ENCODE data around the gene GFAP. TPM values are rescaled to one million over a fixed set of nuclear protein-coding genes. Genes with fewer than 3 reads are reported as not detected.

Gene GFAP
- total RNA-seq, 2 donors from 2014 or later, result 0.35 TPM; not detected in 1

DNA sequence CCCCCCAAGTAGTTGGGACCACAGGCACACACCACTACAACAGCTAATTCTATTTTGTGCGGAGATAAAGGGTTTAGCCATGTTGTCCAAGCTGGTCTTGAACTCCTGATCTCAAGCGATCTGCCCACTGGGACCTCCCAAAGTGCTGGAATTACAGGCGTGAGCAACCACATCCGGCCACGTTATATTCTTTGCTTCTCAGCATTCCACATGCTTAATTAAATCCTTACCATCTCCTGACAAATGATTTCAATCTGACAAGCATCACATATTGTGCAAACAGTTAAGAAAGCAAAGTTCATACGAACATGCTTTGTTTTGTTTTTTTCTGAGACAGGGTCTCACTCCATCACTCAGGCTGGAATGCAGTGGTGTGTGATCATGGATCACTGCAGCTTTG is 49.4 kb downstream of the GFAP start:
- Mint-ChIP-seq H3K27ac (no peak overlapping the region), H3K27me3 (ENCODE audit: insufficient read depth) (no peaks in the 10 kb centered on the region), H3K9me3 (no peaks in the 10 kb centered on the region), H3K4me3 (no peak overlapping the region), H3K4me1 (no peaks in the 10 kb centered on the region), H3K36me3 (ENCODE audit: low read depth) (peaks cover 72% of the 10 kb centered on the region)
- Histone ChIP-seq H3K4me3 (ENCODE audit: low read length) (no peak overlapping the region), H3K36me3 (ENCODE audit: control insufficient read depth, insufficient read depth, low read length) (peaks cover 78% of the 10 kb centered on the region), H3K9ac (ENCODE audit: extremely low read depth, low read length, poor library complexity, severe bottlenecking) (no peak overlapping the region), H3K4me1 (ENCODE audit: control insufficient read depth, insufficient read depth, low read length) (no peaks in the 10 kb centered on the region), H3K27me3 (ENCODE audit: control insufficient read depth, insufficient read depth, low read length, poor library complexity, severe bottlenecking) (no peaks in the 10 kb centered on the region), H3K9me3 (ENCODE audit: control insufficient read depth, low read length) (no peaks in the 10 kb centered on the region), H3K27ac (ENCODE audit: low read depth, low read length) (no peak overlapping the region)
- 97% methylated on average over 6 of the region's 6 CpGs for WGBS, 2 experiments (ENCODE audit: insufficient coverage in 1 of 2, insufficient read length in 1 of 2)
- TF ChIP-seq, protein P1, sequence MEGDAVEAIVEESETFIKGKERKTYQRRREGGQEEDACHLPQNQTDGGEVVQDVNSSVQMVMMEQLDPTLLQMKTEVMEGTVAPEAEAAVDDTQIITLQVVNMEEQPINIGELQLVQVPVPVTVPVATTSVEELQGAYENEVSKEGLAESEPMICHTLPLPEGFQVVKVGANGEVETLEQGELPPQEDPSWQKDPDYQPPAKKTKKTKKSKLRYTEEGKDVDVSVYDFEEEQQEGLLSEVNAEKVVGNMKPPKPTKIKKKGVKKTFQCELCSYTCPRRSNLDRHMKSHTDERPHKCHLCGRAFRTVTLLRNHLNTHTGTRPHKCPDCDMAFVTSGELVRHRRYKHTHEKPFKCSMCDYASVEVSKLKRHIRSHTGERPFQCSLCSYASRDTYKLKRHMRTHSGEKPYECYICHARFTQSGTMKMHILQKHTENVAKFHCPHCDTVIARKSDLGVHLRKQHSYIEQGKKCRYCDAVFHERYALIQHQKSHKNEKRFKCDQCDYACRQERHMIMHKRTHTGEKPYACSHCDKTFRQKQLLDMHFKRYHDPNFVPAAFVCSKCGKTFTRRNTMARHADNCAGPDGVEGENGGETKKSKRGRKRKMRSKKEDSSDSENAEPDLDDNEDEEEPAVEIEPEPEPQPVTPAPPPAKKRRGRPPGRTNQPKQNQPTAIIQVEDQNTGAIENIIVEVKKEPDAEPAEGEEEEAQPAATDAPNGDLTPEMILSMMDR (conservative IDR thresholded peaks at IDR 0.05), result no peak
- DNase-seq, result no peak

DNA sequence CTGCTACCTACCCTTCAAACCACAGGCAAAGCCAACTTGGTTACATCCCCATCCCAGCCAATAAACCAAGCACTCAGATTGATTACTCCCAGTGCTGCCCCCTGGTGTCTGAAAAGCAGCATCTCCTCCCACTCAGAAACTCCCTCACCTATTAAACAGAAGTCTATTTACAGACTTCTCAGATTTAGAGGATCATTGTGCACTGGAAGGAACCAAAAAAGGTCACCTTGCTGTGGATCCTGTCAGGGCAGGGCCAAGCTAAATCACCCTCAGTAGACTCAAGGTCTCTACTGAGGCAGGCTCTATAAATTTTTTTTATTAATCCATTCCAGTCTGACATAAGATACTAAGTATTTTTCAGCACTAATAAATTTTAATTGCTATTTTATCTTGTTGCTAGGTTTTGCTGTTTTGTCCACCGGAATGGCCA is 50.1 kb downstream of the GFAP start:
- peaks cover 74% of the 10 kb centered on the region for H3K36me3 Mint-ChIP-seq (ENCODE audit: low read depth)
- TF ChIP-seq, protein P1 (conservative IDR thresholded peaks at IDR 0.05), result peak; percentile 91

DNA sequence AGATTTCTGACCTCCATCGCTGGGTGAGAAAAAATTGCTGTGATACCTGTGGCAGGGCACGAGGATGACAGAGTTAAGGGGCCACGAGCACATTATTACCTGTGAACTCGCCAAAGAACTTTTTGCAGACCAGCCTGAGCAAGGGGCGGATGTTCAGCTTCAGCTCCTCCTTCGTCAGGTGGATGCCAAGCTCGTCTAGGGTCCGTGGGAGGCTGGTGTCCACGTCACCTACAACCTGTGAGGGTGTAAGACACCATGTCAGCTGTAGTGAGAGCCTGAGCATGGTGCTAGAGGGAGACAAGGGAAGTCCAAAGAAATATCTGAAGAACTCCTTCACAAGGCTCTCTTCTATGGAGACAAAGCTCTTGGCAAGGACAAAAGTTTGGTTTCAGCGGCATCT is 50.5 kb downstream of the GFAP start:
- Mint-ChIP-seq H3K27ac (no peak overlapping the region), H3K4me3 (no peak overlapping the region), H3K9me3 (no peaks in the 10 kb centered on the region), H3K27me3 (ENCODE audit: insufficient read depth) (no peaks in the 10 kb centered on the region), H3K36me3 (ENCODE audit: low read depth) (peaks cover 74% of the 10 kb centered on the region), H3K4me1 (no peaks in the 10 kb centered on the region)
- TF ChIP-seq, protein P1 (conservative IDR thresholded peaks at IDR 0.05), result no peak
- no peaks in the 10 kb centered on the region for H3K9me3 ChIP-seq (ENCODE audit: control insufficient read depth, low read length)
- no peak for DNase-seq
- no peak overlapping the region for H3K9ac ChIP-seq (ENCODE audit: extremely low read depth, low read length, poor library complexity, severe bottlenecking)
- no peak overlapping the region for H3K27ac ChIP-seq (ENCODE audit: low read depth, low read length)
- no peak overlapping the region for H3K4me3 ChIP-seq (ENCODE audit: low read length)
- 89 to 96% methylated on average over 10 of the region's 10 CpGs for WGBS, 2 experiments (ENCODE audit: insufficient coverage in 1 of 2, insufficient read length in 1 of 2)
- no peaks in the 10 kb centered on the region for H3K27me3 ChIP-seq (ENCODE audit: control insufficient read depth, insufficient read depth, low read length, poor library complexity, severe bottlenecking)
- no peaks in the 10 kb centered on the region for H3K4me1 ChIP-seq (ENCODE audit: control insufficient read depth, insufficient read depth, low read length)
- H3K36me3 ChIP-seq (ENCODE audit: control insufficient read depth, insufficient read depth, low read length), result peaks cover 82% of the 10 kb centered on the region

More for the DNA sequence above, 50.1 kb downstream of the GFAP start:
- Histone ChIP-seq H3K9me3 (ENCODE audit: control insufficient read depth, low read length) (no peaks in the 10 kb centered on the region), H3K9ac (ENCODE audit: extremely low read depth, low read length, poor library complexity, severe bottlenecking) (no peak overlapping the region), H3K27me3 (ENCODE audit: control insufficient read depth, insufficient read depth, low read length, poor library complexity, severe bottlenecking) (no peaks in the 10 kb centered on the region), H3K4me3 (ENCODE audit: low read length) (no peak overlapping the region), H3K4me1 (ENCODE audit: control insufficient read depth, insufficient read depth, low read length) (no peaks in the 10 kb centered on the region), H3K36me3 (ENCODE audit: control insufficient read depth, insufficient read depth, low read length) (peaks cover 82% of the 10 kb centered on the region), H3K27ac (ENCODE audit: low read depth, low read length) (no peak overlapping the region)
- H3K4me3 Mint-ChIP-seq, result no peak overlapping the region
- no peak overlapping the region for H3K27ac Mint-ChIP-seq
- no peaks in the 10 kb centered on the region for H3K4me1 Mint-ChIP-seq
- no peaks in the 10 kb centered on the region for H3K9me3 Mint-ChIP-seq
- no peaks in the 10 kb centered on the region for H3K27me3 Mint-ChIP-seq (ENCODE audit: insufficient read depth)
- peak; percentile 90 for DNase-seq
- no CpG with 5 or more reads among the region's 1 CpG for WGBS, 2 experiments (ENCODE audit: insufficient coverage in 1 of 2, insufficient read length in 1 of 2)
